HepG2 (cell line): ENCODE data around the gene COG4. TPM values are rescaled to one million over a fixed set of nuclear protein-coding genes. Genes with fewer than 3 reads are reported as not detected.

Experiments
- AKAP8 ChIP-seq: sonication (generic); formaldehyde crosslinking; IDR thresholded peaks from 2 replicates; pipeline ENCODE4 v1.5.1; 2020; ENCODE audit warnings: mild to moderate bottlenecking, missing genetic modification reagents
- CBFB ChIP-seq: sonication (generic); formaldehyde crosslinking; IDR thresholded peaks from 2 replicates; pipeline ENCODE4 v1.4.0; 2020; ENCODE audit warnings: missing genetic modification reagents
- HIC2 ChIP-seq: sonication (generic); formaldehyde crosslinking; IDR thresholded peaks from 2 replicates; pipeline ENCODE4 v1.9.0; 2022; ENCODE audit warnings: low read depth, missing genetic modification reagents
- MIXL1 ChIP-seq: IDR thresholded peaks from 2 replicates; pipeline ENCODE4 v1.6.1; 2016
- MLLT10 ChIP-seq: sonication (generic); formaldehyde crosslinking; IDR thresholded peaks from 2 replicates; pipeline ENCODE4 v1.4.0; 2020; ENCODE audit warnings: missing genetic modification reagents
- NCOA1 ChIP-seq: sonication (generic); formaldehyde crosslinking; IDR thresholded peaks from 2 replicates; pipeline ENCODE4 v1.9.0; 2021; ENCODE audit warnings: missing genetic modification reagents
- SP1 ChIP-seq, 2 experiments: fragments of 450-650 bp in 1 of 2; sonication (generic) in 1 of 2; formaldehyde crosslinking in 1 of 2; IDR thresholded peaks; 2 replicates each; pipeline versions ENCODE4 v1.4.0 to v1.6.1; 2016 to 2020; ENCODE audit warnings: missing genetic modification reagents in 1 of 2
- TFE3 ChIP-seq: IDR thresholded peaks from 2 replicates; pipeline ENCODE4 v1.6.1; 2016
- ZBTB34 ChIP-seq: sonication (generic); formaldehyde crosslinking; IDR thresholded peaks from 2 replicates; pipeline ENCODE4 v1.8.0; 2022; ENCODE audit warnings: mild to moderate bottlenecking, missing genetic modification reagents
- ZEB1 ChIP-seq: IDR thresholded peaks from 2 replicates; pipeline ENCODE4 v1.6.1; 2012; ENCODE audit warnings: mild to moderate bottlenecking, low read depth, inconsistent platforms; ENCODE audit not compliant: insufficient replicate concordance
- ZFP82 ChIP-seq: sonication (generic); formaldehyde crosslinking; IDR thresholded peaks from 2 replicates; pipeline ENCODE4 v1.5.1; 2020; ENCODE audit warnings: mild to moderate bottlenecking, missing genetic modification reagents, borderline replicate concordance
- ZNF780A ChIP-seq: sonication (generic); formaldehyde crosslinking; IDR thresholded peaks from 2 replicates; pipeline ENCODE4 v1.8.0; 2022; ENCODE audit warnings: mild to moderate bottlenecking, missing genetic modification reagents, moderate library complexity
- ZNF788 ChIP-seq: sonication (generic); formaldehyde crosslinking; IDR thresholded peaks from 2 replicates; pipeline ENCODE4 v1.5.0; 2020; ENCODE audit warnings: mild to moderate bottlenecking, missing genetic modification reagents, borderline replicate concordance
- polyA plus RNA-seq, 8 experiments: library from polyadenylated mRNA; depleted of rRNA in 3 of 8; stranded (reverse) in 7 of 8; unstranded in 1 of 8; fragments of >200 nt; fragmentation: Illumina TruSeq in 4 of 8; extraction: Trizol in 4 of 8; gene quantifications; 2 replicates each; pipeline versions ENCODE4 v1.2.1 to v1.2.3, GENCODE V29; 2011 to 2016; ENCODE audit warnings: low read depth in 4 of 8, missing spikeins in 1 of 8, mixed read lengths in 1 of 8; ENCODE audit not compliant: insufficient read depth in 1 of 8
- total RNA-seq, 5 experiments: library from RNA; depleted of rRNA; stranded (reverse); fragments of >200 nt; fragmentation: Illumina TruSeq; extraction: Trizol; gene quantifications; 2 replicates each; pipeline ENCODE4 v1.2.3, GENCODE V29; 2016; ENCODE audit warnings: low read depth in 1 of 5
- TF ChIP-seq, protein P1 (sequence below): sonication (generic); formaldehyde crosslinking; IDR thresholded peaks from 2 replicates; pipeline ENCODE4 v1.9.0; 2022; ENCODE audit warnings: missing genetic modification reagents, mild to moderate bottlenecking, borderline replicate concordance
- TF ChIP-seq, protein P2 (sequence below): sonication (generic); formaldehyde crosslinking; IDR thresholded peaks from 2 replicates; pipeline ENCODE4 v1.4.0; 2020; ENCODE audit warnings: mild to moderate bottlenecking, missing genetic modification reagents
- TF ChIP-seq, protein P3 (sequence below): sonication (generic); formaldehyde crosslinking; IDR thresholded peaks from 2 replicates; pipeline ENCODE4 v1.4.0; 2020; ENCODE audit warnings: mild to moderate bottlenecking, missing genetic modification reagents

COG4 gene
- total and polyA plus RNA-seq, 2 of the 13 experiments (the other 11 are each of a cell fraction or from before 2014, with no cell fraction given) = 51.1 to 73.8 TPM

DNA sequence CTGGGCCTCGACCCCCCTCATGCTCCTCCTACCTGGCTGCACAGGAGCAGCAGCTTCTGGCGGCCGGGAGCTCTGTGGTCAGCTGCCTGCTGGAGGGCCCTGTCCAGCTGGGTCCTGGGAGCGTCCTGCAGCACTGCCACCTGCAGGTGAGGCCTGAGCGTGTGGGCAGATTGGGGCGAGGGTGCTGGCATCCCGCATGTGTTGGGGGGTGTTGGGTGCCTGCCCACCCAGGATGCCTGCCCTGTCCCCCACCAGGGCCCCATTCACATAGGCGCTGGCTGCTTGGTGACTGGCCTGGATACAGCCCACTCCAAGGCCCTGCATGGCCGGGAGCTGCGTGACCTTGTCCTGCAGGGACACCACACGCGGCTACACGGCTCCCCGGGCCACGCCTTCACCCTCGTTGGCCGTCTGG is 52.4 kb downstream of the COG4 start (continued):
- TF ChIP-seq, protein P1, sequence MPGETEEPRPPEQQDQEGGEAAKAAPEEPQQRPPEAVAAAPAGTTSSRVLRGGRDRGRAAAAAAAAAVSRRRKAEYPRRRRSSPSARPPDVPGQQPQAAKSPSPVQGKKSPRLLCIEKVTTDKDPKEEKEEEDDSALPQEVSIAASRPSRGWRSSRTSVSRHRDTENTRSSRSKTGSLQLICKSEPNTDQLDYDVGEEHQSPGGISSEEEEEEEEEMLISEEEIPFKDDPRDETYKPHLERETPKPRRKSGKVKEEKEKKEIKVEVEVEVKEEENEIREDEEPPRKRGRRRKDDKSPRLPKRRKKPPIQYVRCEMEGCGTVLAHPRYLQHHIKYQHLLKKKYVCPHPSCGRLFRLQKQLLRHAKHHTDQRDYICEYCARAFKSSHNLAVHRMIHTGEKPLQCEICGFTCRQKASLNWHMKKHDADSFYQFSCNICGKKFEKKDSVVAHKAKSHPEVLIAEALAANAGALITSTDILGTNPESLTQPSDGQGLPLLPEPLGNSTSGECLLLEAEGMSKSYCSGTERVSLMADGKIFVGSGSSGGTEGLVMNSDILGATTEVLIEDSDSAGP (CRISPR knock-in tag) = peak; percentile 92
- TF ChIP-seq MLLT10 (no peak), ZEB1 (no peak), SP1 (IDR thresholded peaks at IDR 0.05) (no peak), SP1 (CRISPR knock-in tag; IDR thresholded peaks at IDR 0.05) (peak; percentile 35; the same call in 1 of the 2 replicates), ZBTB34 (CRISPR knock-in tag) (no peak), HIC2 (CRISPR knock-in tag) (peak; percentile 69), ZNF780A (no peak), NCOA1 (CRISPR knock-in tag) (no peak), MIXL1 (CRISPR knock-in tag) (0 out of 2 replicates have a peak, but pooled peaks have one; percentile 29), ZNF788 (CRISPR knock-in tag) (peak; percentile 51; the same call in 1 of the 2 replicates), AKAP8 (CRISPR knock-in tag) (peak; percentile 75), CBFB (CRISPR knock-in tag) (peak; percentile 84), ZFP82 (CRISPR knock-in tag) (0 out of 2 replicates have a peak, but pooled peaks have one; percentile 49), TFE3 (CRISPR knock-in tag) (no peak; the same call in 1 of the 2 replicates)
- TF ChIP-seq, protein P2, sequence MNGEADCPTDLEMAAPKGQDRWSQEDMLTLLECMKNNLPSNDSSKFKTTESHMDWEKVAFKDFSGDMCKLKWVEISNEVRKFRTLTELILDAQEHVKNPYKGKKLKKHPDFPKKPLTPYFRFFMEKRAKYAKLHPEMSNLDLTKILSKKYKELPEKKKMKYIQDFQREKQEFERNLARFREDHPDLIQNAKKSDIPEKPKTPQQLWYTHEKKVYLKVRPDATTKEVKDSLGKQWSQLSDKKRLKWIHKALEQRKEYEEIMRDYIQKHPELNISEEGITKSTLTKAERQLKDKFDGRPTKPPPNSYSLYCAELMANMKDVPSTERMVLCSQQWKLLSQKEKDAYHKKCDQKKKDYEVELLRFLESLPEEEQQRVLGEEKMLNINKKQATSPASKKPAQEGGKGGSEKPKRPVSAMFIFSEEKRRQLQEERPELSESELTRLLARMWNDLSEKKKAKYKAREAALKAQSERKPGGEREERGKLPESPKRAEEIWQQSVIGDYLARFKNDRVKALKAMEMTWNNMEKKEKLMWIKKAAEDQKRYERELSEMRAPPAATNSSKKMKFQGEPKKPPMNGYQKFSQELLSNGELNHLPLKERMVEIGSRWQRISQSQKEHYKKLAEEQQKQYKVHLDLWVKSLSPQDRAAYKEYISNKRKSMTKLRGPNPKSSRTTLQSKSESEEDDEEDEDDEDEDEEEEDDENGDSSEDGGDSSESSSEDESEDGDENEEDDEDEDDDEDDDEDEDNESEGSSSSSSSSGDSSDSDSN (CRISPR knock-in tag) = peak; percentile 69
- TF ChIP-seq, protein P3, sequence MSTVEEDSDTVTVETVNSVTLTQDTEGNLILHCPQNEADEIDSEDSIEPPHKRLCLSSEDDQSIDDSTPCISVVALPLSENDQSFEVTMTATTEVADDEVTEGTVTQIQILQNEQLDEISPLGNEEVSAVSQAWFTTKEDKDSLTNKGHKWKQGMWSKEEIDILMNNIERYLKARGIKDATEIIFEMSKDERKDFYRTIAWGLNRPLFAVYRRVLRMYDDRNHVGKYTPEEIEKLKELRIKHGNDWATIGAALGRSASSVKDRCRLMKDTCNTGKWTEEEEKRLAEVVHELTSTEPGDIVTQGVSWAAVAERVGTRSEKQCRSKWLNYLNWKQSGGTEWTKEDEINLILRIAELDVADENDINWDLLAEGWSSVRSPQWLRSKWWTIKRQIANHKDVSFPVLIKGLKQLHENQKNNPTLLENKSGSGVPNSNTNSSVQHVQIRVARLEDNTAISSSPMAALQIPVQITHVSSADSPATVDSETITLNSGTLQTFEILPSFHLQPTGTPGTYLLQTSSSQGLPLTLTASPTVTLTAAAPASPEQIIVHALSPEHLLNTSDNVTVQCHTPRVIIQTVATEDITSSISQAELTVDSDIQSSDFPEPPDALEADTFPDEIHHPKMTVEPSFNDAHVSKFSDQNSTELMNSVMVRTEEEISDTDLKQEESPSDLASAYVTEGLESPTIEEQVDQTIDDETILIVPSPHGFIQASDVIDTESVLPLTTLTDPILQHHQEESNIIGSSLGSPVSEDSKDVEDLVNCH = 0 out of 2 replicates have a peak, but pooled peaks have one; percentile 37
